HG03039 (cell line): ENCODE data around the gene SLC25A45.
"Not testable (repeated sequence)": the region's sequence is repeated elsewhere in the genome, so short reads cannot be mapped to it uniquely, and the experiment has no call there.

Experiments
- ATAC-seq: cut with Tn5 transposase; IDR thresholded peaks from one replicate; pipeline ENCODE4 v1.9.1; 2021; ENCODE audit warnings: mild to moderate bottlenecking, moderate library complexity; ENCODE audit not compliant: unreplicated experiment

The SLC25A45 gene

GRCh38 chr11:65421794-65422632 lies 39.6 kb upstream of the SLC25A45 start:
- ATAC-seq, result peak; percentile 27

- ATAC-seq, result no peak
Measured at GRCh38 chr11:65420979-65421793, 38.7 kb upstream of the SLC25A45 start.

GRCh38 chr11:65420506-65420905 lies 38.1 kb upstream of the SLC25A45 start:
- ATAC-seq, result no peak

- ATAC-seq, result no peak
Measured at GRCh38 chr11:65419772-65420481, 37.5 kb upstream of the SLC25A45 start.

GRCh38 chr11:65419460-65419771 lies 37.0 kb upstream of the SLC25A45 start:
- no peak for ATAC-seq

- peak; percentile 27 for ATAC-seq
Measured at GRCh38 chr11:65418681-65419459, 36.4 kb upstream of the SLC25A45 start.

GRCh38 chr11:65418431-65418680 lies 35.9 kb upstream of the SLC25A45 start:
- ATAC-seq, result no peak

GRCh38 chr11:65417702-65418430 lies 35.4 kb upstream of the SLC25A45 start:
- ATAC-seq, result no peak

GRCh38 chr11:65416841-65417701 lies 34.6 kb upstream of the SLC25A45 start:
- no peak for ATAC-seq

- ATAC-seq, result peak; percentile 26
Measured at GRCh38 chr11:65416341-65416824, 33.9 kb upstream of the SLC25A45 start.

GRCh38 chr11:65415499-65416340 lies 33.3 kb upstream of the SLC25A45 start:
- no peak for ATAC-seq

GRCh38 chr11:65414776-65415498 lies 32.5 kb upstream of the SLC25A45 start:
- no peak for ATAC-seq

GRCh38 chr11:65413077-65413664 lies 30.7 kb upstream of the SLC25A45 start:
- not testable (repeated sequence) for ATAC-seq

- no peak for ATAC-seq
Measured at GRCh38 chr11:65412271-65413076, 30.0 kb upstream of the SLC25A45 start.

GRCh38 chr11:65411681-65412070 lies 29.2 kb upstream of the SLC25A45 start:
- no peak for ATAC-seq

- ATAC-seq, result no peak
Measured at GRCh38 chr11:65410936-65411680, 28.7 kb upstream of the SLC25A45 start.
